Measurements from ENCODE around the gene UBE2K. TPM values are rescaled to one million over a fixed set of nuclear protein-coding genes. Genes with fewer than 3 reads are reported as not detected.
"Not testable (repeated sequence)": the region's sequence is repeated elsewhere in the genome, so short reads cannot be mapped to it uniquely, and the experiment has no call there.

UBE2K gene
- total and polyA plus RNA-seq, 7 donors = 24.5 to 75.9 (median 60.4) TPM

DNA sequence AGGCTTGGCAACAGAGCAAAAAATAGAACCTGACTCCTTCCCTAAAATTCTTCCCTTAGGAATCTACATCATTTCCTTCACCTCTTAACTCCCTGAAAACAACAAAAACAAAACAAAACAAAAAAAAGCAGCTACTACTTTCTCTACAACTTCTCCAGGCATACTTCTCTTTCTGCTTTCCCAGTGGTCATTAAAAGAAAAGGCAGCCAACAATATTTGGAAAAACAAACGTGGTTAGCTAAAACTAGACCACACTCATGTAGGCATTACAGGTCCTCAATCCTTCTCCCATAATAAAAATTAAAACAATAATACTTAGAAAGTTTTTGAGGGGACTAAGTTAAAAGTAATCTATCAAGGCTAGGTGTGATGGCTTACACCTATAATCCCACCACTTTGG lies 30.2 kb upstream of the UBE2K start:
- 17 to 36% (median 17%) methylated on average over 1 of the region's 1 CpG for WGBS, 3 donors
- no peaks in the 10 kb centered on the region for H3K9me3 ChIP-seq
- no peak overlapping the region for H3K27ac ChIP-seq
- ATAC-seq = no peak
- no peaks in the 10 kb centered on the region for H3K36me3 ChIP-seq (ENCODE audit: insufficient read depth in 1 of 2, low read depth in 1 of 2)
- no peaks in the 10 kb centered on the region for H3K27me3 ChIP-seq (ENCODE audit: insufficient read depth in 3 of 3, low read length in 2 of 3)
- TF ChIP-seq, protein P1, sequence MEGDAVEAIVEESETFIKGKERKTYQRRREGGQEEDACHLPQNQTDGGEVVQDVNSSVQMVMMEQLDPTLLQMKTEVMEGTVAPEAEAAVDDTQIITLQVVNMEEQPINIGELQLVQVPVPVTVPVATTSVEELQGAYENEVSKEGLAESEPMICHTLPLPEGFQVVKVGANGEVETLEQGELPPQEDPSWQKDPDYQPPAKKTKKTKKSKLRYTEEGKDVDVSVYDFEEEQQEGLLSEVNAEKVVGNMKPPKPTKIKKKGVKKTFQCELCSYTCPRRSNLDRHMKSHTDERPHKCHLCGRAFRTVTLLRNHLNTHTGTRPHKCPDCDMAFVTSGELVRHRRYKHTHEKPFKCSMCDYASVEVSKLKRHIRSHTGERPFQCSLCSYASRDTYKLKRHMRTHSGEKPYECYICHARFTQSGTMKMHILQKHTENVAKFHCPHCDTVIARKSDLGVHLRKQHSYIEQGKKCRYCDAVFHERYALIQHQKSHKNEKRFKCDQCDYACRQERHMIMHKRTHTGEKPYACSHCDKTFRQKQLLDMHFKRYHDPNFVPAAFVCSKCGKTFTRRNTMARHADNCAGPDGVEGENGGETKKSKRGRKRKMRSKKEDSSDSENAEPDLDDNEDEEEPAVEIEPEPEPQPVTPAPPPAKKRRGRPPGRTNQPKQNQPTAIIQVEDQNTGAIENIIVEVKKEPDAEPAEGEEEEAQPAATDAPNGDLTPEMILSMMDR (IDR thresholded peaks at IDR 0.05) = no peak
- no peak overlapping the region for H3K4me3 ChIP-seq
- intact Hi-C loops (cut with DNase I) = no loop called here
- DNase-seq = no peak
- no peaks in the 10 kb centered on the region for H3K4me1 ChIP-seq

GRCh38 chr4:39668887-39669286 lies 29.0 kb upstream of the UBE2K start:
- no peak overlapping the region for H3K4me3 ChIP-seq
- H3K9me3 ChIP-seq = no peaks in the 10 kb centered on the region
- no peaks in the 10 kb centered on the region for H3K36me3 ChIP-seq (ENCODE audit: insufficient read depth in 1 of 2, low read depth in 1 of 2)
- 47 to 60% (median 49%) methylated on average over 2 of the region's 2 CpGs for WGBS, 3 donors
- intact Hi-C loops (cut with DNase I) = no loop called here
- no peak overlapping the region for H3K27ac ChIP-seq
- TF ChIP-seq, protein P1 (IDR thresholded peaks at IDR 0.05) = no peak
- no peaks in the 10 kb centered on the region for H3K27me3 ChIP-seq (ENCODE audit: insufficient read depth in 3 of 3, low read length in 2 of 3)
- no peaks in the 10 kb centered on the region for H3K4me1 ChIP-seq
- no peak for DNase-seq
- ATAC-seq = no peak

DNA sequence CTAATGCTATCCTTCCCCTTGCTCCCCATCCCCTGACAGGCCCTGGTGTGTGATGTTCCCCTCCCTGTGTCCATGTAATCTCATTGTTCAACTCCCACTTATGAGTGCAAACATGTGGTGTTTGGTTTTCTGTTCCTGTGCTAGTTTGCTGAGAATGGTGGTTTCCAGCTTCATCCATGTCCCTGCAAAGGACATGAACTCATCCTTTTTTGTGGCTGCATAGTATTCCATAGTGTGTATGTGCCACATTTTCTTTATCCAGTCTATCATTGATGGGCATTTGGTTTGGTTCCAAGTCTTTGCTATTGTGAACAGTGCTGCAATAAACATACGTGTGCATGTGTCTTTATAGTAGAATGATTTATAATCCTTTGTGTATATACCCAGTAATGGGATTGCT lies 27.6 kb upstream of the UBE2K start:
- H3K4me3 ChIP-seq; ATAC-seq; H3K27me3 ChIP-seq (ENCODE audit: insufficient read depth in 3 of 3, low read length in 2 of 3); DNase-seq; H3K36me3 ChIP-seq (ENCODE audit: insufficient read depth in 1 of 2, low read depth in 1 of 2); H3K9me3 ChIP-seq; H3K4me1 ChIP-seq; intact Hi-C loops (cut with DNase I); H3K27ac ChIP-seq: not testable (repeated sequence)
- WGBS, 3 donors = 100% methylated on average over 1 of the region's 1 CpG; no CpG with 5 or more reads in 1 of the 3 donors

DNA sequence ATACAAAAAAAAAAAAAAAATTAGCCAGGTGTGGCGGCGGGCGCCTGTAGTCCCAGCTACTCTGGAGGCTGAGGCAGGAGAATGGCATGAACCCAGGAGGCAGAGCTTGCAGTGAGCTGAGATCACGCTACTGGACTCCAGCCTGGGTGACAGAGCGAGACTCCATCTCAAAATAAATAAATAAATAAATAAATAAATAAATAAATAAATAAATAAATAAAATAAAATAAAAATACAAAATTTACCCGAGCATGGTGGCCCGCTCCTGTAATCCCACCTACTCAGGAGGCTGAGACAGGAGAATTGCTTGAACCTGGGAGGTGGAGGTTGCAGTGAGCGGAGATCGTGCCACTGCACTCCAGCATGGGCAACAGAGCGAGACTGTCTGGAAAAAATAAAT lies 22.3 kb upstream of the UBE2K start:
- H3K27ac ChIP-seq; H3K4me1 ChIP-seq; DNase-seq; ATAC-seq; H3K9me3 ChIP-seq; intact Hi-C loops (cut with DNase I); H3K27me3 ChIP-seq (ENCODE audit: insufficient read depth in 3 of 3, low read length in 2 of 3); H3K4me3 ChIP-seq; H3K36me3 ChIP-seq (ENCODE audit: insufficient read depth in 1 of 2, low read depth in 1 of 2): not testable (repeated sequence)
- WGBS, 3 donors = 95 to 98% (median 98%) methylated on average over 7 to 10 of the region's 10 CpGs

GRCh38 chr4:39681003-39681402 lies 16.9 kb upstream of the UBE2K start:
- H3K27me3 ChIP-seq (ENCODE audit: insufficient read depth in 3 of 3, low read length in 2 of 3); H3K4me1 ChIP-seq; H3K36me3 ChIP-seq (ENCODE audit: insufficient read depth in 1 of 2, low read depth in 1 of 2); DNase-seq; H3K9me3 ChIP-seq; H3K27ac ChIP-seq; H3K4me3 ChIP-seq; intact Hi-C loops (cut with DNase I); ATAC-seq: not testable (repeated sequence)
- 74 to 86% (median 78%) methylated on average over 2 of the region's 2 CpGs for whole genome bisulfite sequencing, 3 donors

- Histone ChIP-seq H3K9me3 (no peaks in the 10 kb centered on the region), H3K4me1 (no peaks in the 10 kb centered on the region), H3K4me3 (no peak overlapping the region), H3K27ac (no peak overlapping the region), H3K36me3 (ENCODE audit: insufficient read depth in 1 of 2, low read depth in 1 of 2) (no peaks in the 10 kb centered on the region), H3K27me3 (ENCODE audit: insufficient read depth in 3 of 3, low read length in 2 of 3) (no peaks in the 10 kb centered on the region)
- DNase-seq (no peak), ATAC-seq (no peak)
- TF ChIP-seq, protein P1 (IDR thresholded peaks at IDR 0.05) = no peak
- 79 to 84% (median 80%) methylated on average over 2 of the region's 2 CpGs for WGBS, 3 donors
- intact Hi-C loops (cut with DNase I) = no loop called here
These were observed 15.8 kb upstream of the UBE2K start for GRCh38 chr4:39682138-39682537.
